IPS-18c (cell line): Measurements from ENCODE around the gene OTULINL.

Experiments used
- H3K4me3 ChIP-seq: 2 replicates; pipeline ENCODE4 v1.7.0; 2013; ENCODE audit warnings: low read depth, mild to moderate bottlenecking, low read length, moderate library complexity; ENCODE audit not compliant: insufficient read depth
- H3K9me3 ChIP-seq: one replicate; pipeline ENCODE4 v1.6.1; 2013; ENCODE audit warnings: mild to moderate bottlenecking, low read length, moderate library complexity; ENCODE audit not compliant: control insufficient read depth, insufficient read depth

OTULINL gene

DNA sequence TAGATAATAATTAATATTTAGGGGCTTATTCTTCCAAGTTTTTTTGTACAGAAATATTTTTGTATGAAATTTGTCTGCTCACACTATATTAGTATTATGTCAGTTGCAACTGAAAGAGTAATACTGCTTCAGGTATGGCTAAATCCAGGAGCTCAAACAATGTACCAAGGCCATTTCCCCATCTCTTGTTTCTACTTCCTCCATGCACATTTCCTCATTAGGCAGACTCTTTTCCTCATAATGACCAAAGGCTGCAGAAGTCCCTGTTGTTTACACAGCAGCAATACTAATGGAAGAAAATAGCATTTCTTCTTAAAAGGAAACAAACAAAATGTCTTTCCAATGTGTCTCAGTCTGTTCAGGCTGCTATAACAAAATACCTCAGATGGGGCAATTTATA lies 9.2 kb upstream of the OTULINL start:
- Histone ChIP-seq H3K4me3 (no peak overlapping the region), H3K9me3 (peaks cover under 1% of the 10 kb centered on the region)

DNA sequence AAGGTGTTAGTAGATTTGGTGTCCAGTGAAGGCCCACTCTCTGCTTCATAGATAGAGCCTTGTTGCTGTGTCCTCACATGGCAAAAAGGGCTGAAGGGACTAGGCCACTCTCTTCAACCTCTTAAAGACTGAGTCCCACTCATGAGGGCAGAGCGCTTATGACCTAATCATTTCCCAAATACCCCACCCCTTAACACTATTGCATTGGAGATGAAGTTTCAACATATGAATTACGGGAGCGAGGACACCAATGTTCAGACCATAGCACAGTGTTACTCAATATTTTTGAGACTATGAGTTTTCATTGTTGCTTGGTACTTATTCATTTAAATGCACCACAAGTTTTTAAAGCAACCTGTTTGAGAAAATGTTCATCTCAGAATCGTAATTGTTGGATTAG lies 8.8 kb upstream of the OTULINL start:
- peaks cover 4% of the 10 kb centered on the region for H3K9me3 ChIP-seq
- no peak overlapping the region for H3K4me3 ChIP-seq

DNA sequence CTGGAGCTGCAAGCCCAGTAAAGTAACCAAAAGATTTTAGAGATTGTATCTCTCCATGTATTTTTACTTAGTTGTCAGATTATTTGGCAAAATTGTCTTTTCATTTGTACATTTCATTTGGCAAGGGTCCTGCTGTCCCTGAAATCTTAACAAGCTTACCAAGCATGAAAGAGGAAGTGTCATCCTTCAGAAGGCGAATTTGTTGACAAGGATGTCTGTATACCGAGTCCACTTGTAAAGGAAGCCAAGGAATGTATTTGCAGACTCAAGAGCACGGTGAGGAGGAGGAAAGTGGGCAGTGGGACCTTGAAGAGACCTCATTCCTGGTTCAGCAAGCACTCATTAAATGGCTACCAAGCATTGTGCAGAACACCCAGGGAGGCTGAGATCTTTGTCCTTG lies 7.5 kb upstream of the OTULINL start:
- peaks cover 8% of the 10 kb centered on the region for H3K9me3 ChIP-seq
- H3K4me3 ChIP-seq = no peak overlapping the region

DNA sequence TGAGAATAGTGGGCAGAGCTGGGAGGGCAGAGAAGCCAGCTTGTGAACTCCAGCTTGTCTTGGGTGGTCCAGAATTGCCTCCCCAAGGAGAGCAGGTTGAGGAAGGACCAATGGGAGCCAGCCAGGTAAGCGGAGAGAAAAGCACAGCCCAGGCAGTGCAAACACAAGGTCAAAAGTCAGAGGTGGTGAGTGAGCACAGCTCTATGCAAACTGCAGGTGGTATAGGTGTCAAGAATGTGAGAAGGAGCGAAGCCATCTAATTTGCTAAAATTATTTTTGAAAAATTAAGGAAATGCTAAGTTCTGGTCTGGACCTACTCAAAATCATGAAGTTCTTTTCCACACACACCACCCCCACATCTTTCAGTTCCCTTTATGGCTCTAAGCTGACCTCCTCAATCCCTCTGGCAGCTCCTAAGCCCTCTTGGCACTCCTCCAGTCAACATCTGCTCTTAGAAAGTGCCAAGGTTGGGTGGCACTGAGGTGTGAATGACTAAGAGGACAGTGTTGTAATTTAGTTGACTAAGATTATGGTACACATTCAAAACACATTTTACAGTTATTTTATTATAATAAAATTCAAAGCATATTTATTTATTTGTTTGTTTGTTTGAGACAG lies 6.6 kb upstream of the OTULINL start:
- H3K9me3 ChIP-seq = peaks cover 8% of the 10 kb centered on the region
- H3K4me3 ChIP-seq = no peak overlapping the region

DNA sequence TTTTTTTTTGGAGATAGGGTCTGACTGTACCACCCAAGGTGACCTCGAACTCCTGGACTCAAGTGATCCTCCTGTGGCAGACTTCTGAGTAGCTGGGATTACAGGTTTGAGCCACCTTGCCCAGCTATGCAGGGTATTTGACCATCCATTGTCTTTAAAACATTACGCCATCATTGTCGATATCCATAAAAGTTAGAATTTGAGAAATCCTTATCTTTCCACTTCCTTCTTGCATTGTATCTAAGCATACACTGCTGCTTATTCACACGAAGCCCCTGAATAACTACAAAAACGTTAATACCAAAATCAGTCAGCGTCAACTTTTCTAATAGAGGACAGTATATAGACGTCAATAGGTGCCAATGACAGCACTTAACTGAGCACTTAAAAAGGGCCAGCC lies 5.4 kb upstream of the OTULINL start:
- no peak overlapping the region for H3K4me3 ChIP-seq

DNA sequence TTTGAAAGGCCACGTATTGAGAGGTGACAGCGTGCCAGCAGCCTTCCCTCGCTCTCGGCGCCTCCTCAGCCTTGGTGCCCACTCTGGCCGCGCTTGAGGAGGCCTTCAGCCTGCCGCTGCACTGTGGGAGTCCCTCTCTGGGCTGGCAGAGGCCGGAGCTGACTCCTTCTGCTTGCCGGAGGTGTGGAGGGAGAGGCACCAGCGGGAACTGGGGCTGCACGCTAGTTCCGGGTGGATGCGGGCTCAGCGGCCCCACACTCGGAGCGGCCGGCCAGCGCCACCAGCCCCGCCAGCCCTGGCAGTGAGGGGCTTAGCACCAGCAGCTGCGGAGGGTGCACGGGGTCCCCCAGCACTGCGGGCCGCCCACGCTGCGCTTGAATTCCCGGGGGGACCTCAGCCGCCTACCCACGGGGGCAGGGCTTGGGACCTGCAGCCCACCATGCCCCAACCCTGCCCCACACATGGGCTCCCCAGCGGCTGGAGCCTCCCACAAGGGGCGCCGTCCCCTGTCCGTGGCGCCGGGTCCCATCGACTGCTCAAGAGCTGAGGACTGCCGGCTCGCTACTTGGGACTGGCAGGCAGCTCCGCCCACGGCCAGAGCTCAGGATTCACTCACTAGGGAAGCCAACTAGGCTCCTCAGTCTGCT lies 4.4 kb upstream of the OTULINL start:
- Histone ChIP-seq H3K9me3 (peaks cover 8% of the 10 kb centered on the region), H3K4me3 (no peak overlapping the region)

More for the DNA sequence above, 5.4 kb upstream of the OTULINL start:
- peaks cover 8% of the 10 kb centered on the region for H3K9me3 ChIP-seq

DNA sequence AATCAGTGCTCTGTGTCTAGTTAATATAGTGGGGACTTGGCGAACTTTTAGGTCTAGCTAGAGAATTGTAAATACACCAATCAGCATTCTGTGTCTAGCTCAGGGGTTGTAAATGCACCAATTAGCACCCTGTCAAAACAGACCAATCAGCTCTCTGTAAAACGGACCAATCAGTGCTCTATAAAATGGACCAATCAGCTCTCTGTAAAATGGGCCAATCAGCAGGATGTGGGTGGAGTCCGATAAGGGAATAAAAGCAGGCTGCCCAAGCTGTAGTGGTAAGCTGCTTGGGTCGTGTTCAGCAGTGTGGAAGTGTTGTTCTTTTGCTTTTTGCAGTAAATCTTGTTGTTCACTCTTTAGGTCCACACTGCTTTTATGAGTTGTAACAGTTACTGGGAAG lies 3.6 kb upstream of the OTULINL start:
- H3K9me3 ChIP-seq = peaks cover 8% of the 10 kb centered on the region
- no peak overlapping the region for H3K4me3 ChIP-seq

DNA sequence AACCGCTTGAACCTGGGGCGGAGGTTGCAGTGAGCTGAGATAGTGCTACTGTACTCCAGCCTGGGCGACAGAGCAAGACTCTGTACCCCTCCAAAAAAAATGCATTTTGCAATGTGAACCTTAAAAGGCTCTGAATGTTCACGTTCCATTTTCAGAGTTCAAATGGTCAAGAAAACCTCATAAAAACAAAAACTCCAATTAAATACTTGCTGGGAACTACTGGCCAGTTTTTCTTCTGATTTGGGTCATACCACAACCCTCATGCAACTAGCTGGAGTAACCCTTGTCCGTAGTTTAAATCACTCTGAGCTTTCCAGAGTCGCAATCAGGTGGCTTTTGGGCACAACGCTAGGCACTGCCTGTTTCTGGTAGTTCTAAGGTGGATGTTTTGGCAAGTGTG lies 2.3 kb upstream of the OTULINL start:
- no peak overlapping the region for H3K4me3 ChIP-seq
- H3K9me3 ChIP-seq = peaks cover 8% of the 10 kb centered on the region

DNA sequence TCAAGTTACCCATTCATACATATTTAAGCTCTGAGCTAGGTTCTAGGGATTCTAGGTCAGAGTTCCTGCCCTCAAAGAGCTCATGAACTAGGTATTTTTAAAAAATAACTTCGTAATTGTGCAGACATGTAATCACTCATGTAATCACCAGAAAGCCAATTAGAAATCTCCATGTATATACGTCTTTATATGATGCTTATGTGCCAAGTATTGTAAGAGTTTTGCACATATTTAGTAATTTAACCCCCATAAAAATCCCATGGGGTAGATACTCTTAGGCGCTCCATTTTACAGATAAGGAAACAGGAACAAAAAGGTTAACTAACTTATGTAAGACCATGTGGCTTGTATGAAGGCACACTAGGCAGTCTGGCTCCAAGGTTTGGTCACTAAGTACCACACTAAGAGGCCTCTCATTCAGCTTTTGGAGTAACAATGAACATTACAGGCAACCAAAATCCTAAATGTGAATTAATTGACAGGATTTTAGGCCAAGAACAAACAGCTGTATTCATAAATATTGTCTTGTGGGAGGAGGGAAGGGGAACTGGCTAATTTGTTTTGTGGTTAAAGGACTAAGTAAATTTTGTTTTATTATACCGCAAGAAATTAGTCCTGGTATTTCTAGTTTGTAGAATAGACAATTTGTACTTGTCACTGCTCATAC lies 1.7 kb upstream of the OTULINL start:
- peaks cover 8% of the 10 kb centered on the region for H3K9me3 ChIP-seq
- no peak overlapping the region for H3K4me3 ChIP-seq

DNA sequence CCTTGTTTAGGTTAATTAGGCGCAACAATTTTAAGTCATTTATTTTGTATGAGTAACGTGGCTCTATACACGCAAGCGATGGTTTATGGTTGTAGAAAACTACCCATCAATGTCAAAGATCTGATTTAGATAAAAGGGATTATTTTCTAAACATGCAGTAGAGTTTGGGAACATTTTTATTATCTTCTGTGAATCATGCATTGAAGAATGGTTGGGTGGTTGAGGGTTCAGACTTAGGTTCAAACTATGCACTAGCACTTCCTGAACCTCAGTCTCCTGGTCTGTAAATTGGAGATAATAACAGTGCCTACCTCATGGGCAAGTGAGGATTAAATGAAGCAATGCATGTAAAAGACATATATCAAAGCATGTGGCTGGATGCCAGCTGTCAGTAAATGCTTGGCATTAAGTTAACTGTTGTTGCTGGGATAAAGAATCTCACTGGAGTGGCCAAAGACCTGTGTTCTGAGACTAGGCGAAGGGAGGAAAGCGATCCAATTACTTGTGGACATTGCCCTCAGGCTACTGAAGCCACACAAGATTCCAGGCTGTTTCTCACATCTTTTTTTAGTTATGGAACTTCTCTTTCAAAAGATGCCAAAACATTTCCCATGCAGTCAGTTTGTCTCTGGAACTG lies 1.1 kb upstream of the OTULINL start:
- no peak overlapping the region for H3K4me3 ChIP-seq

DNA sequence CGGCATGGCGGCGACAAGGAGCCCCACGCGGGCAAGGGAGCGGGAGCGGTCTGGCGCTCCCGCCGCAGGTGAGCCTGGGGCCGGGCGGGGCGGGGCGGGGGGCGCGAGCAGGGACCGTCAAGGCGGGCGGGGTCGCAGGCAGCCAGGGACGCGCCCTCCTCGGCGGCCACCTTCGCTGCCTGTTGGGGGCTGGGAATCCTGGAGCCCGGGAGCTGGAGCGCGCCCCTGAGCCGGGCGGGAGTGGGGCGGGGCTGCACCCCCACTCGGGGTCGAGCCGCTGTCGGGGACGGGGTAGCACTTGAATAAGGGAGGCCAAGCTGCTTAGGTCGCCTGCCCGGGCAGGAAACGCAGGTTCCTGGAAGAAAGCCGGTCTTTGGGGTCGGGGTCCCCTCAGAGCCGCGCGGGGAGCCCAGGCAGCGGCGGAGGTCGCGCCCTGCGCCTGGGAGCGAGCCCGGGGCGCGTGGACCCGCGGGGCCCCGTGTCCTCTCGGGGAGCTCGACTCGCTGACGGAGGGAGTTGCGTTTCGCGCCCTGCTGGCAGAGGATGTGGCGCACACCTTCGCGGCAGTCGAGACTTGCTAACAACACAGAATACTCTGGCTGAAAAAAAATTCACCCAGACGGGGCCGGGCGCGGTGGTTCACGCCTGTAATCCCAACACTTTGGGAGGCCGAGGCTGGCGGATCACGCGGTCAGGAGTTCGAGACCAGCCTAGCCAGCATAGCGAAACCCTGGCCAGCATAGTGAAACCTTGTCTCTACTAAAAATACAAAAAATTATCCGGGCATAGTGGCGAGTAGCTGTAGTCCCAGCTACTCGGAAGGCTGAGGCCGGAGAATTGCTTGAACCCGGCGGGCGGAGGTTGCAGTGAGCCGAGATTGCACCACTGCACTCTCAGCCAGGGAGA lies 552 bp downstream of the OTULINL start:
- Histone ChIP-seq H3K4me3 (peak overlapping the region; percentile 89), H3K9me3 (peaks cover 8% of the 10 kb centered on the region)

More for the DNA sequence above, 1.1 kb upstream of the OTULINL start:
- H3K9me3 ChIP-seq = peaks cover 8% of the 10 kb centered on the region

DNA sequence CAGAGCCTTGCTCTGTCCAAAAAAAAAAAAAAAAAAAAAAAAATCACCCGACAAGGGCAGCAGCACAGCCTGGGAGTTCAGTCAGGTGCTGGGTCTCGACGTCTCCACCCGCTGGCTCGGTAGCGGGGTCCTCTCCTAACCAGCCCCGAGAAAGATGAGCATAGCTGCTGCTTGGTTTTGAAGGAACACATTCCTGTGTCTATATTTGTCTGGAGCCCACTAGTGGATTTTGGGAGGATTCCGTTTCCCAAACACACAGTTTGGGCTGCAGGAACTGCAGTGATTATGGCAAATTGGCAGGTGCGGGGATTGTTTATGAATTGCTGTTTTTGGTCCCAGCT lies 1.2 kb downstream of the OTULINL start:
- Histone ChIP-seq H3K9me3 (peaks cover 4% of the 10 kb centered on the region), H3K4me3 (peak overlapping the region; percentile 89; the same call in 1 of the 2 replicates)

DNA sequence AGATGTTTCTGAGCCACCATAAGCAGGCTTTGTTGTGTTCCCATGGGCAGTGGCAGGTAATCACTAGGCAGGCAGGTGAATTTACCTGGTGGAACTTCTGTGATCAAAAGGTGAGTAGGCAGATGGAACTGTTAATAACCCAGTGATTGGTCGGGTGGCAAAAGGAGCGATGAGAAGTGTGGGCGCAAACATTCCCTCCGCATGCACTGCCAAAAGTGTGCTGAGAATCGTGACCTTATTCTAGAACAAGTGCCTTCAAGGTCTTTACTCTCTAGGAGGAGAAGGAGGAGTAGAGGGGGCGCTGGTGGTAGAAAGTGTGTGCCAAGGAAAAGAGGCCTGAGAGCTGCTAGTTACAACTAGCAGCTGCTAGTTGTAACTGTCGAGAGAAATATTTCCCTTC lies 3.3 kb downstream of the OTULINL start:
- Histone ChIP-seq H3K9me3 (no peaks in the 10 kb centered on the region), H3K4me3 (no peak overlapping the region)

DNA sequence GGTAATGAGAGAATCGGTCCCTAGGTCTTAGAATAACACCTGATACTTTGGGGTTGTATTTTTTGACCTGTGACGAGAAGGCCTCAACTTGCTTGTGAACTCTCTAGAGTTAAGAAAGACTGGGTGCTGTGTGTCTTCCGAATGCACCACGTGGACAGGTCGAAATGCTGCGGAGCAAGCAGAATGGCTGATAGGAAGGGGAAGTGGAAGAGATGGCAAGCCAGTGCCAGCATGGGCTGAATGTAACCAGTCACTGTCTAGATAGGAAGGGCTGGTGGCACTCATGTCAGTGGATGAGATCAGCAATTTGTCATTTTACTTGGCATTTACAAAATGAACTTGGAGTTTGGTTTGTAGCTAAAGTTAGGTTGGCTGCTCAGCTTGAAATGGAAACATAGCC lies 5.6 kb downstream of the OTULINL start:
- no peak overlapping the region for H3K4me3 ChIP-seq
- no peaks in the 10 kb centered on the region for H3K9me3 ChIP-seq

DNA sequence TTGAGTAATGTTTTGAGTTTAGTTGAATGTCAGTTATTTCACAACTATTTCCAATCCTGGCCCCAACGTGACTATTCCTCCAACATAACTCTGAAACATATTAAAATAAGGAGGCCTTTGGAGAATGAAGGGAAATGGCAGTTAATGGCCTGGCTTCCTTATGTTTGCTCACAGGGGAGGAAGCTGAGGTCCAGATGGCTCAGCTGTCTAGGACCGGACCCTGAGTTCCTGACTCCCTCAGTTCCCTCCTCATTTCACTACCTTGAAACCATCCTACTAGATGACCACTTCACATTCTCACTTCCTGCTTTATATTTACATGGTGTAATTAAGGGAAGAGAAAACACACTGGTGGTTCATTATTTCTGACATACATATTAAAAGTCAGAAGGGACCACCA lies 6.6 kb downstream of the OTULINL start:
- H3K4me3 ChIP-seq = no peak overlapping the region
- no peaks in the 10 kb centered on the region for H3K9me3 ChIP-seq

DNA sequence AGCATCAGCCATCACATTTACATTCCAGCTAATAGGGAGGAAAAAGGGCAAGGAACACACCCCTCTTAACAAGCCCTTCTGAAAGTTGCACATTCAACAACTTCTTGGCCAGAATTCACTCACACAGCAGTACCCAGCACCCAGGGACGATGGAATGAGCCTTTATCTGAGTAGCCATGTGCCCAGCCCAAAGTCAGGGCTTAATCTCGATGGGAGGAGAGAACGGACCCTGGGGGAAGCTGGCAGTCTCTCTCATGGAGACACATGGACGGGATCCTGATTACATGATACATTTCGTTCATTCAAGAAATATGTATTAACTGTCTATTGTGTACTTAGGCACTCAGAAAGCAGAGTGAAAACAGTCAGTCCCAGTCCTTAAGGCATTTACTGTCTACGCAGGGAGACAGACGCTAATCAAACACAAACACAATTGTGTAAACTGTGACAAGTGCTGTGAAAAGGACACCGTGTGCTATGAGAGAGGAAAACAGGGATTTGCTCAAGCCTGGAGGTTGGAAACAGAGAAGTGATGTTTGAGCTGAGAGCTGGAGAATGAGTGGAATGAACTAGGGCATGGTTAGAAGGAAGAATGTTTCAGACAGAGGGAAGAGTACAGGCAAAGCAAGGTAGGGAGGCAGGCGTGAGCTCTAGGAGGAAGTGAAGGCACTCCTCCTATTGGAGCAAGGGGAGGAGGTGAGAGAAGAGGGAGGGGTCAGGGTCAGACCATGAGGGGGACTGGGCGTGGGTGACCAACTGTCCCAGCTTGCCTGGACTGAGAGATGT lies 7.4 kb downstream of the OTULINL start:
- Histone ChIP-seq H3K4me3 (no peak overlapping the region), H3K9me3 (no peaks in the 10 kb centered on the region)

DNA sequence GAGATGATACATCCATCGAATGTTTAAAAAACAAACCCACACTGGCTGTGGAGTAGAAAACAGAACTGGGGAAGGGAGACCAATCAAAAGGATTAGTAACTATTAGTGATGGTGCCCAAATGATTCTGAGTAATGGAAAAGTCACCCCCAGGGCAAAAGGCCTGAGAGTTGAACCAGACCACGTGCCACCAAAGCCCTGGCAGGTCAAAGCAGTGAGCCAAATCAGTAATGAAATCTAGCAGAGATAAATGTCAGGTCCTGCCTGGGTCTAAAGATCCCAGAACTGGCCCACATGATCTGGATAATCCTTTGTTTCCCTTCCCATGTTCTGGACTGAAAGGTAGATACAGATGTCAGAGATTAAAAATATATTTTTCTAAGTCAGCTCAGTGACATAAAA lies 9.4 kb downstream of the OTULINL start:
- Histone ChIP-seq H3K4me3 (no peak overlapping the region), H3K9me3 (no peaks in the 10 kb centered on the region)
